Measurements from ENCODE around the gene RNF38.

- TF ChIP-seq REST (IDR thresholded peaks at IDR 0.05; ENCODE audit: unreplicated experiment) (no peak), CTCF (conservative IDR thresholded peaks at IDR 0.05; ENCODE audit: low read depth in 2 of 2) (no peak)
Observed at GRCh38 chr9:36306471-36307306, 93.4 kb downstream of the RNF38 start.

Data from GM23338 (cell line).